CD4-positive, alpha-beta T cell (primary cell): ENCODE results near the gene TGDS. TPM values are rescaled to one million over a fixed set of nuclear protein-coding genes. Genes with fewer than 3 reads are reported as not detected.
A peak's percentile ranks its signal among the peaks of the same experiment; 100 is the strongest.

ENCODE experiments used
- ATAC-seq: fragments of 200-7000 bp; cut with Tn5 transposase; one replicate; pipeline ENCODE4 v1.10.0; 2022; ENCODE audit warnings: mild to moderate bottlenecking; ENCODE audit not compliant: poor library complexity
- CTCF ChIA-PET: fragments of 350-600 bp; sonication (Branson Sonifier 250); formaldehyde crosslinking; loops from one replicate; lab custom pipeline; 2021; ENCODE audit warnings: antibody characterized with exemption, inconsistent platforms; lab: Charles Lee
- POLR2A ChIA-PET: fragments of 350-600 bp; sonication (Branson Sonifier 250); formaldehyde crosslinking; loops from one replicate; lab custom pipeline; 2021; ENCODE audit warnings: antibody characterized with exemption, inconsistent platforms; lab: Charles Lee
- DNase-seq, 14 experiments: peaks; one replicate each; pipeline ENCODE4 v3.0.0-alpha.2; 2013 to 2020; ENCODE audit warnings: mixed read lengths in 2 of 14
- H3K27ac ChIP-seq, 2 donors: one replicate each; pipeline versions ENCODE4 v1.5.1 to v1.7.0; 2013; ENCODE audit warnings: low read length in 2 of 2, low read depth in 1 of 2, mild to moderate bottlenecking in 1 of 2
- H3K27me3 ChIP-seq, 2 experiments: 1 replicate in 1 of 2; 2 replicates in 1 of 2; pipeline versions ENCODE4 v1.6.1 to v1.7.0; 2013; ENCODE audit warnings: low read length in 2 of 2, control low read depth in 1 of 2, mild to moderate bottlenecking in 1 of 2, moderate library complexity in 1 of 2; ENCODE audit not compliant: insufficient read depth in 2 of 2, control insufficient read depth in 1 of 2
- H3K36me3 ChIP-seq: one replicate; pipeline ENCODE4 v1.6.1; 2013; ENCODE audit warnings: low read length, control low read depth; ENCODE audit not compliant: insufficient read depth
- H3K4me1 ChIP-seq: one replicate; pipeline ENCODE4 v1.6.1; 2013; ENCODE audit warnings: low read length, control low read depth; ENCODE audit not compliant: insufficient read depth
- H3K4me3 ChIP-seq: one replicate; pipeline ENCODE4 v1.5.1; 2013; ENCODE audit warnings: mild to moderate bottlenecking, low read length, moderate library complexity
- H3K9me3 ChIP-seq, 2 experiments: 1 replicate in 1 of 2; 2 replicates in 1 of 2; pipeline versions ENCODE4 v1.6.1 to v1.7.0; 2013; ENCODE audit warnings: low read length in 2 of 2, mild to moderate bottlenecking in 2 of 2, control low read depth in 1 of 2, moderate library complexity in 1 of 2; ENCODE audit not compliant: control insufficient read depth in 1 of 2, insufficient read depth in 1 of 2
- H3K27ac Mint-ChIP-seq: one replicate; pipeline ENCODE4 v1.8.0; 2020; ENCODE audit warnings: mixed read lengths
- H3K27me3 Mint-ChIP-seq: one replicate; pipeline ENCODE4 v1.8.0; 2021; ENCODE audit warnings: mixed read lengths
- H3K36me3 Mint-ChIP-seq: one replicate; pipeline ENCODE4 v1.8.0; 2021; ENCODE audit warnings: low read depth, mixed read lengths
- H3K4me1 Mint-ChIP-seq: one replicate; pipeline ENCODE4 v1.8.0; 2021; ENCODE audit warnings: low read depth, mixed read lengths
- H3K4me3 Mint-ChIP-seq: one replicate; pipeline ENCODE4 v1.8.0; 2020; ENCODE audit warnings: mild to moderate bottlenecking, mixed read lengths
- H3K9me3 Mint-ChIP-seq: one replicate; pipeline ENCODE4 v1.8.0; 2020; ENCODE audit warnings: mixed read lengths
- intact Hi-C, 2 experiments: fragments of 100-400 bp; cut with DNase I in 1 of 2; cut with micrococcal nuclease in 1 of 2; formaldehyde crosslinking; loops; one replicate each; pipeline versions ENCODE4 v1.15.1 to v1.9.0; 2023 to 2025; cut with DNase I, micrococcal nuclease
- total RNA-seq, 174 experiments: library from RNA in 2 of 174; stranded (reverse) in 2 of 174; gene quantifications; one replicate each; pipeline ENCODE4 v1.2.3 and lab custom pipeline; 2021 to 2026
- TF ChIP-seq, protein P1 (sequence below): fragments of 200-600 bp; IDR thresholded peaks from one replicate; pipeline ENCODE4 v1.8.0; 2022; ENCODE audit warnings: antibody characterized with exemption, mild to moderate bottlenecking

The TGDS gene
- total RNA-seq, 2 experiments from 2014 or later: 4.1 to 4.6 TPM

DNA sequence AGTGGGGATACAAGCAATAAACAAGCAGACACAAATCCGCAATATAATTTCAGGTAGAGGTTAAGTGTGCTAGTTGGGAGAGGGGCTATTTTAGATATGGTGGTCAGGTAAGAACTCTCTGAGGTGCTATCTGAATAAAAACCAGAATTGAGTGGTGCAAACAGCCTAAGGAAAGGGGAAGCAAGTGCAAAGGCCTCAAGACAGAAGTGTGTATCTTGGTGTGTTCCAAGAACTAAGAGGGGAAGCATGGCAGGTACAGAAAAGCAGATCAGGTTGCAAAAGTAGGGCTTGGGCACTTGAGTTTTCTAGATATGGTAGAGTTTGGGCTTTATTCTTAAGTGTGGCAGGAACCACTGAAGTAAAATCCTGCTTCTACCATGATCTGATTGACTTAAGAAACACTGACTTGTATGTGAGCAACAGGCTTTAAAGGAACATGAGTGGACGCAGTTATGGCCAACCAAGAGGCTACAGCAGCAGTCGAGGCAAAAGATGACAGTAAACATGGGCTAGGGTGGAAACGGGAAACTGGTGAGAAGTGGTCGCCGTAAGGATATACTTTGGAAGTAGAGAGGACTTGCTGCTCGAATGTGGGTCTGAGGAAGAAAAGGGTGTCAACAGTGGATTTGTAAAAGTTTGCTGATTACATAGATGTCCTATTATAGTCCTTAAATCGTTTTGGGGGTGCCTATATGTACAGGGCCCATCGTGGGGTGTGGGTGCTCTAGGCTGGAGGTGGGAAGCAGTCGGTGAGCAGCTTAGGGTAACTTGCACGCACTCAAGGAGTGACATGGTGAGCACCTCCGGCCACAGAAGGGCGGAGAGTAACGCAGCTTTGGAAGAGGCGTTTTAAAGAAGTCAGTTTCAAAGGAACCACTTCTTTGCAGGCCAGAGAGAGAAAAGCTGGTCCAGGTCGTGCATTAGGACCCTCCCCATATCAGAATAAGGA is 677 bp downstream of the TGDS start:
- no peaks in the 10 kb centered on the region for H3K27me3 Mint-ChIP-seq
- peaks cover 20% of the 10 kb centered on the region for H3K36me3 ChIP-seq
- H3K36me3 Mint-ChIP-seq: peaks cover 34% of the 10 kb centered on the region
- POLR2A ChIA-PET: interaction anchor here (0.6 to 2.2 kb wide), 9 partner anchors 9 to 1081 kb away, joined by 3 to 75 read pairs (median 4); partner anchors contain the start of gene DNAJC3
- H3K4me1 ChIP-seq: peaks cover 31% of the 10 kb centered on the region
- DNase-seq (peak in 6 of 14 experiments; percentile 7 to 59 (median 43)), ATAC-seq (peak; percentile 51)
- H3K4me3 ChIP-seq: peak overlapping the region; percentile 74
- H3K27ac Mint-ChIP-seq: peak overlapping the region; percentile 76
- H3K4me3 Mint-ChIP-seq: peak overlapping the region; percentile 92
- CTCF ChIA-PET: interaction anchor here (0.6 to 1.3 kb wide), 4 partner anchors 13 to 814 kb away, joined by 3 to 5 read pairs (median 4); no protein-coding TSS in a partner anchor
- no peaks in the 10 kb centered on the region for H3K9me3 ChIP-seq
- intact Hi-C loops: loop anchor here in 1 of 2 experiments (2.0 to 10.0 kb wide), 2 partner anchors 44 to 1080 kb away; partner anchors contain the start of gene DNAJC3
- peak overlapping the region; percentile 59 to 68 for H3K27ac ChIP-seq
- H3K4me1 Mint-ChIP-seq: peaks cover 40% of the 10 kb centered on the region
- H3K27me3 ChIP-seq: no peaks in the 10 kb centered on the region
- no peaks in the 10 kb centered on the region for H3K9me3 Mint-ChIP-seq
- TF ChIP-seq, protein P1, sequence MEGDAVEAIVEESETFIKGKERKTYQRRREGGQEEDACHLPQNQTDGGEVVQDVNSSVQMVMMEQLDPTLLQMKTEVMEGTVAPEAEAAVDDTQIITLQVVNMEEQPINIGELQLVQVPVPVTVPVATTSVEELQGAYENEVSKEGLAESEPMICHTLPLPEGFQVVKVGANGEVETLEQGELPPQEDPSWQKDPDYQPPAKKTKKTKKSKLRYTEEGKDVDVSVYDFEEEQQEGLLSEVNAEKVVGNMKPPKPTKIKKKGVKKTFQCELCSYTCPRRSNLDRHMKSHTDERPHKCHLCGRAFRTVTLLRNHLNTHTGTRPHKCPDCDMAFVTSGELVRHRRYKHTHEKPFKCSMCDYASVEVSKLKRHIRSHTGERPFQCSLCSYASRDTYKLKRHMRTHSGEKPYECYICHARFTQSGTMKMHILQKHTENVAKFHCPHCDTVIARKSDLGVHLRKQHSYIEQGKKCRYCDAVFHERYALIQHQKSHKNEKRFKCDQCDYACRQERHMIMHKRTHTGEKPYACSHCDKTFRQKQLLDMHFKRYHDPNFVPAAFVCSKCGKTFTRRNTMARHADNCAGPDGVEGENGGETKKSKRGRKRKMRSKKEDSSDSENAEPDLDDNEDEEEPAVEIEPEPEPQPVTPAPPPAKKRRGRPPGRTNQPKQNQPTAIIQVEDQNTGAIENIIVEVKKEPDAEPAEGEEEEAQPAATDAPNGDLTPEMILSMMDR: no peak

DNA sequence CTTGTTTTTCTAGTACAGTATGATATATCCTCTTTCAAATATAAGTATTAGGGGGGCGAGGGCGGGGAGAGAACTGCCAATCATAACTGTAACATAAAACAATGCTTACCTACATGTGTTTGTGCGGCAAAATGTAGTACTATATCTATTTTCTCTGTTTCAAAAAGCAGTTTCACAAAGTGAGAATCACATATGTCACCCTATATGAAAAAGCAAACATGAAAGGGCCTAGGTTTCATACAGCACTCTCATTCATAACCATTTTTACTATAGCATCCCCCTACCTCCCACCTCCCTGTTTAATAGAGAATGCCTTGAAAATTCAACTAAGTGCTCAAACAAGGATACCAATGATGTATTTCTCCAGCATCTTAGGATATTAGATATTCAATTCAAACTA is 5.2 kb downstream of the TGDS start:
- Histone ChIP-seq H3K4me3 (no peak overlapping the region), H3K4me1 (peaks cover 24% of the 10 kb centered on the region), H3K36me3 (peaks cover 41% of the 10 kb centered on the region), H3K9me3 (no peaks in the 10 kb centered on the region), H3K27me3 (no peaks in the 10 kb centered on the region), H3K27ac (no peak overlapping the region)
- DNase-seq (no peak), ATAC-seq (no peak)
- ChIA-PET POLR2A (no interaction called here), CTCF (no interaction called here)
- intact Hi-C loops: loop anchor here in 1 of 2 experiments (10.0 kb wide), 1 partner anchor 1084 kb away; the partner anchor contains the start of gene DNAJC3
- no peaks in the 10 kb centered on the region for H3K27me3 Mint-ChIP-seq
- TF ChIP-seq, protein P1: no peak
- no peak overlapping the region for H3K4me3 Mint-ChIP-seq
- H3K27ac Mint-ChIP-seq: no peak overlapping the region
- peaks cover 50% of the 10 kb centered on the region for H3K4me1 Mint-ChIP-seq
- H3K9me3 Mint-ChIP-seq: no peaks in the 10 kb centered on the region
- H3K36me3 Mint-ChIP-seq: peaks cover 65% of the 10 kb centered on the region

DNA sequence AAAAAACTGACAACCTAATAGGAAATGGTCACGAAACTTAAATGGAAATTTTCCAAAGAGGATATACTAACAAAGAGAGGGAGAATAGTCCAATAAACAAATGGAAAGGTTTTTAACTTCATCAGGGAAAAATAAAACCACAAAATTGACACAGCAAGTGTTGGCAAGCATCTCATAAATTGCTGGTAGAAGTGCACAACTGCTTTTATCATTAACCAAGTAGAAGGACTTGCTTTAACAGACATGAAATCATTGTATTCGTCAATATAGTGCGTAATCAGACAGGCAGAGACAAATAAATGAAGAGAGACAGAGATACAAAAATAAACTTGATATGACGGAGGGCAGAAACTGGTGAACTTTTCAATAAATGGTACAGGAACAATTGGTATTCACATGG is 7.4 kb downstream of the TGDS start:
- H3K27ac Mint-ChIP-seq: no peak overlapping the region
- no peaks in the 10 kb centered on the region for H3K9me3 Mint-ChIP-seq
- ATAC-seq (no peak), DNase-seq (no peak)
- no peak overlapping the region for H3K4me3 ChIP-seq
- no peaks in the 10 kb centered on the region for H3K27me3 Mint-ChIP-seq
- H3K36me3 ChIP-seq: peaks cover 52% of the 10 kb centered on the region
- no peak overlapping the region for H3K27ac ChIP-seq
- H3K9me3 ChIP-seq: no peaks in the 10 kb centered on the region
- POLR2A ChIA-PET: no interaction called here
- peaks cover 9% of the 10 kb centered on the region for H3K4me1 ChIP-seq
- intact Hi-C loops: no loop called here
- peaks cover 29% of the 10 kb centered on the region for H3K4me1 Mint-ChIP-seq
- TF ChIP-seq, protein P1: no peak
- peaks cover 70% of the 10 kb centered on the region for H3K36me3 Mint-ChIP-seq
- CTCF ChIA-PET: no interaction called here
- H3K27me3 ChIP-seq: no peaks in the 10 kb centered on the region
- H3K4me3 Mint-ChIP-seq: no peak overlapping the region
